Glutamatergic neuron (in vitro differentiated cells): ENCODE results near the gene C2orf92. TPM values are rescaled to one million over a fixed set of nuclear protein-coding genes. Genes with fewer than 3 reads are reported as not detected.
"Not testable (repeated sequence)": the region's sequence is repeated elsewhere in the genome, so short reads cannot be mapped to it uniquely, and the experiment has no call there.

Source experiments
- DNase-seq: peaks from one replicate; pipeline ENCODE4 v3.0.0; 2022
- H3K27ac Mint-ChIP-seq: one replicate; pipeline ENCODE4 v1.8.0; 2020; ENCODE audit warnings: mild to moderate bottlenecking, mixed read lengths, inconsistent platforms; ENCODE audit not compliant: unreplicated experiment
- H3K27me3 Mint-ChIP-seq: one replicate; pipeline ENCODE4 v1.8.0; 2020; ENCODE audit warnings: mild to moderate bottlenecking, moderate library complexity, mixed read lengths, inconsistent platforms; ENCODE audit not compliant: unreplicated experiment
- H3K36me3 Mint-ChIP-seq: one replicate; pipeline ENCODE4 v1.8.0; 2020; ENCODE audit warnings: mild to moderate bottlenecking, mixed read lengths, inconsistent platforms; ENCODE audit not compliant: unreplicated experiment
- H3K4me1 Mint-ChIP-seq: one replicate; pipeline ENCODE4 v1.8.0; 2020; ENCODE audit warnings: mild to moderate bottlenecking, low read depth, mixed read lengths, inconsistent platforms; ENCODE audit not compliant: unreplicated experiment
- H3K4me3 Mint-ChIP-seq: one replicate; pipeline ENCODE4 v1.8.0; 2020; ENCODE audit warnings: mild to moderate bottlenecking, mixed read lengths, inconsistent platforms; ENCODE audit not compliant: unreplicated experiment
- H3K9me3 Mint-ChIP-seq: one replicate; pipeline ENCODE4 v1.8.0; 2020; ENCODE audit warnings: mild to moderate bottlenecking, moderate library complexity, mixed read lengths, inconsistent platforms; ENCODE audit not compliant: unreplicated experiment
- long read RNA-seq: library from polyadenylated mRNA; unstranded; transcript quantifications from one replicate; pipeline ENCODE4 v2.0.0, GENCODE V29; 2020; ENCODE audit not compliant: unreplicated experiment
- total RNA-seq: library from RNA; stranded (reverse); fragmentation: NEBNext Ultra II Directional; extraction: Animal tissue kit (Norgen Biotek cat#: 25700); gene quantifications from one replicate; pipeline ENCODE4 v1.2.1, GENCODE V29; 2021; ENCODE audit not compliant: unreplicated experiment
- TF ChIP-seq, protein P1 (sequence below): fragments of 200-600 bp; sonication (generic); IDR thresholded peaks from one replicate; pipeline ENCODE4 v1.5.0; 2021; ENCODE audit not compliant: partially characterized antibody, unreplicated experiment

Gene C2orf92
- total RNA-seq: 19.6 TPM
- long read RNA-seq: 0 reads

DNA sequence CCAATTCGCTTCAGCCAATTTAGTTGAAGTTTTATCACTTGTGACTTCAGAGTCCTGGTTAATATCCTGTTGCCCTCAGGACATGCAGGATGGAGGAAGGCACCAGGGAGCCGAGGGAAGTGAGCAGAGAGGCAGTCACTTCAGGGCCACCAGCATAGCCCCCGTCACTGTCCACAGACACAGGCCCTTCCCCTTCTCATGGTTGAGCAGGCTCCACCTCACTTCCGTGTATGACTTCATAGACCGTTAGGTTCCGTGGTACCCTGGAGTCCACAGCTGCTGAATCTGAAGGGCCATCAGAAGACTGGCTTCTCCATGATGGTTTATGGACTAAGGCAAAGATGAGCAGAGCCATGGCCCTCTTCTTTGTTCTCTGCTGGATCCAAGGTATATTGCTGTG, at the start of gene C2orf92:
Gene C2orf92, plus strand, starts transcription at position 266 of the 400 bp plus-strand sequence. Its CDS starts 76 bp downstream, at position 342.
- Mint-ChIP-seq H3K4me3 (no peak within 1 kb of the TSS), H3K36me3 (peaks cover 7% of the 10 kb centered on the region), H3K27me3 (peaks cover 2% of the 10 kb centered on the region), H3K27ac (no peak within 1 kb of the TSS), H3K9me3 (peaks cover 2% of the 10 kb centered on the region), H3K4me1 (peaks cover 6% of the 10 kb centered on the region)
- no peak for DNase-seq
- TF ChIP-seq, protein P1, sequence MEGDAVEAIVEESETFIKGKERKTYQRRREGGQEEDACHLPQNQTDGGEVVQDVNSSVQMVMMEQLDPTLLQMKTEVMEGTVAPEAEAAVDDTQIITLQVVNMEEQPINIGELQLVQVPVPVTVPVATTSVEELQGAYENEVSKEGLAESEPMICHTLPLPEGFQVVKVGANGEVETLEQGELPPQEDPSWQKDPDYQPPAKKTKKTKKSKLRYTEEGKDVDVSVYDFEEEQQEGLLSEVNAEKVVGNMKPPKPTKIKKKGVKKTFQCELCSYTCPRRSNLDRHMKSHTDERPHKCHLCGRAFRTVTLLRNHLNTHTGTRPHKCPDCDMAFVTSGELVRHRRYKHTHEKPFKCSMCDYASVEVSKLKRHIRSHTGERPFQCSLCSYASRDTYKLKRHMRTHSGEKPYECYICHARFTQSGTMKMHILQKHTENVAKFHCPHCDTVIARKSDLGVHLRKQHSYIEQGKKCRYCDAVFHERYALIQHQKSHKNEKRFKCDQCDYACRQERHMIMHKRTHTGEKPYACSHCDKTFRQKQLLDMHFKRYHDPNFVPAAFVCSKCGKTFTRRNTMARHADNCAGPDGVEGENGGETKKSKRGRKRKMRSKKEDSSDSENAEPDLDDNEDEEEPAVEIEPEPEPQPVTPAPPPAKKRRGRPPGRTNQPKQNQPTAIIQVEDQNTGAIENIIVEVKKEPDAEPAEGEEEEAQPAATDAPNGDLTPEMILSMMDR: no peak

DNA sequence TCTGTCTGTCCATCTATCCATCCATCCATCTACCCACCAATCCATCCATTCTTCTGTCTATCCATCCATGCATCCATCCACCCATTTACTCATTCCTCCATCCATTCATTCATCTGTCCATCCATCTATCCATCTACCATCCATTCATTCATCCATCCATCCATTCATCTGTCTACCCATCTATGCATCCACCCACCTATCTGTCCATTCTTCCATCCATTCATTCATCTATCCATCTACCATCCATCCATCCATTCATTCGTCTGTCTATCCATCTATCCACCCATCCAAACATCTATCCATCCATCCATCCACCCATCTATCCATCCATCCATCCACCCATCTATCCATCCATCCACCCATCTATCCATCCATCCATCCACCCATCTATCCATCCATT, 49.0 kb upstream of the C2orf92 start:
- not testable (repeated sequence) for H3K9me3 Mint-ChIP-seq, H3K27me3 Mint-ChIP-seq, H3K36me3 Mint-ChIP-seq, DNase-seq, H3K4me1 Mint-ChIP-seq
- Mint-ChIP-seq H3K27ac (peak overlapping the region; percentile 3), H3K4me3 (peak overlapping the region; percentile 20)

DNA sequence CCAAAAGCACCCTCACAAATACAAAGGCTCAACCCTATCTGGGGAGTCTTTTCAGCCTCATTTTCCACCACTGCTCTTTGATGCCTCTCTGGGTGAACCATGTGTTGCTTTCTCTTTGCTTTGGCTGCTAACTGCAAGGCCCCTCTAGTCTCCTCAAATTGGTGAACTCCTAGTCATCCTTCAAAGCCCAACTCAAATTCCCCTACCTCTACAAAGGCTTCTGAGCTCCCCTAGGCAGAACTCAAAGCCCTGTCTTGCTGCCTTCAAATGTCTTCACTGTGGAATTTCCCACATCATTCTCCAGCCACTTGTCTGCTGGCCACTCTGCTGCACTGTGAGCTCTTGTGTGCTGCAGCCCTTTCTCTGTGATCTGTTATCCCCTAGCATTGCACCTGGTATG, 46.5 kb upstream of the C2orf92 start:
- not testable (repeated sequence) for H3K27me3 Mint-ChIP-seq, DNase-seq, H3K9me3 Mint-ChIP-seq, H3K36me3 Mint-ChIP-seq
- peak overlapping the region; percentile 55 for H3K4me3 Mint-ChIP-seq
- peak overlapping the region; percentile 41 for H3K27ac Mint-ChIP-seq
- H3K4me1 Mint-ChIP-seq: peaks cover 14% of the 10 kb centered on the region

DNA sequence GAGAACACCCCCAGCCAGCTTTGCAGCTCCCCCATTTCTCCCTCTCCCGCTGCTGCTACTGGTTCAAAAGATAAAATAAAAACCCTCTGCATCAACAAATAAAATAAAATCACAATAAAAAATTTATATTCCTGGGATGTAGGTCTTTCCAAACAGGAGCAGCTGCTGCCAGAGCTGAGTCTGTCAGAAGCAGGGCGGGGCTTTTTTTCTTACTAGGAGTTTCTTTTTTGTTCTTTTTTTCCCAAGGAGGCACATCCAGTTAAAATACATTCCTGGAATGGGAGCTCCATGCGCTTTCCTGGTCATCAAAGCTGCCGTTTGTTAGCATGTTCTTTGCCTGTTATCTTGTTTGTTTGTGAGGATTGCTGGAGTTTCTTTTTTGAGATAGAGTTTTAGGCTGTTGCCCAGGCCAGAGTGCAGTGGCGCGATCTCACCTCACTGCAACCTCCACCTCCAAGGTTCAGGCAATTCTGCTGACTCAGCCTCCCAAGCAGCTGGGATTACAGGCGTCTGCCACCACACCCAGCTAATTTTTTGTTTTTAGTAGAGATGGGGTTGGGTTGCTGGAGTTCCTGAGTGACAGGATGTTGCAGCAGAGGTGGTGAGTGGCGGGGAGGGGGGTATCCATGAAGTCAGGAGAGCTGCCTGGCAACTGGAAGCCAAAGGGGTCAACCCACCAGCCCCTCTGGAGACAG, 44.0 kb upstream of the C2orf92 start:
- DNase-seq, H3K36me3 Mint-ChIP-seq, H3K27me3 Mint-ChIP-seq, H3K9me3 Mint-ChIP-seq, H3K27ac Mint-ChIP-seq, H3K4me3 Mint-ChIP-seq: not testable (repeated sequence)
- peaks cover 14% of the 10 kb centered on the region for H3K4me1 Mint-ChIP-seq

DNA sequence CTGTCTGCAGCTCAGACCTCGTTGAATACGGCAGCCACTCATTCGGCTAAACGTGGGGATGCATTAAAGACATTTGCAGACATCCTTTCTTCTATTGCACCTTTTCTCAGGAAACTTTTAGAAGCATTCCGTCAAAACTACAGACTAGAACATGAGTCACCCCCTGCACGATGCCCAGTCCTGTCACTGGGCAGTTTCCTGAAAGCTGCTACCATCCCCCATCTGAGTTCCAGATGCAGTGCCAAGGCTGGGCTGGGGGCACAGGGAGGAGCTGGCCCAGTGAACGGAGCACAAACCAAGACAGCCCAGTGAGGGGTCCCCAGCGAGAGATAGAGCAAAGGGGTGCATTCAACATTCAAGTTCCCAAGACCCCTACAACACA, 43.5 kb upstream of the C2orf92 start:
- not testable (repeated sequence) for H3K27ac Mint-ChIP-seq, H3K36me3 Mint-ChIP-seq, H3K4me3 Mint-ChIP-seq, H3K27me3 Mint-ChIP-seq, DNase-seq, H3K9me3 Mint-ChIP-seq
- peaks cover 14% of the 10 kb centered on the region for H3K4me1 Mint-ChIP-seq

DNA sequence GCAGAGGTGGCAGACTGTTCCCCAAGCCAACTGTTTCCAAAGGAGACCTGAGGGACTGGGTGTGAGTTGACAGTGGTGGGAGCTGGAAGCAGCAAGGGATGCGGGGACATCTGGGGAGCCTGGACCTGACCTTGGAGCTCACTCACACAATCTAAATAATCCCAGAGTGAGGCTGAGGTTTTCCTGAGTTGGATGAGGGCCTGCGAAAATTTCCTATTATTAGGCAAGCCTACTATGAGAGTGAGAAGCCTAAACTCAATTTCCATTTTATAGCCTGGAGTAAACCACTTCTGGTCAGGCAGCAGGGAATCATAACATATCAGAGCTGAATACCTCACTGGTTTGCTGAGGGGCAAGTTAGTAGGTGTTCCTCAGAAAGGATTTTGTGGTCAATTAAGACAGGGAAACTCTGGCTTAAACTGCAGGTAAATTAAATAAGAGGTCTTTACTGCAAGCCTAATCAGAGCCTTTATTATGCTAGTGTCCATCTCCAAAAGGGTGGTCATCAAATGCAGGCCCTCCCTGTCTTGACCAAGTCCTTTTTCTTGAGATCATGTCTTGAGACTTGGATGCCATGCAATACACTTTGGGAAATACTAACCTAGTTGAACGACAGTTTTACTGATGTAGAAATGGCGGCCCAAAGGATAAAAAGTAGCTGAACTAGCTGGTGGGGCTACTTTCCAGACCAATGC, 25.3 kb upstream of the C2orf92 start:
- H3K27ac Mint-ChIP-seq: no peak overlapping the region
- no peak for DNase-seq
- no peak overlapping the region for H3K4me3 Mint-ChIP-seq
- TF ChIP-seq, protein P1: no peak
- H3K9me3 Mint-ChIP-seq: peaks cover 8% of the 10 kb centered on the region
- H3K36me3 Mint-ChIP-seq: no peaks in the 10 kb centered on the region
- H3K27me3 Mint-ChIP-seq: peaks cover 2% of the 10 kb centered on the region
- H3K4me1 Mint-ChIP-seq: peaks cover 10% of the 10 kb centered on the region

DNA sequence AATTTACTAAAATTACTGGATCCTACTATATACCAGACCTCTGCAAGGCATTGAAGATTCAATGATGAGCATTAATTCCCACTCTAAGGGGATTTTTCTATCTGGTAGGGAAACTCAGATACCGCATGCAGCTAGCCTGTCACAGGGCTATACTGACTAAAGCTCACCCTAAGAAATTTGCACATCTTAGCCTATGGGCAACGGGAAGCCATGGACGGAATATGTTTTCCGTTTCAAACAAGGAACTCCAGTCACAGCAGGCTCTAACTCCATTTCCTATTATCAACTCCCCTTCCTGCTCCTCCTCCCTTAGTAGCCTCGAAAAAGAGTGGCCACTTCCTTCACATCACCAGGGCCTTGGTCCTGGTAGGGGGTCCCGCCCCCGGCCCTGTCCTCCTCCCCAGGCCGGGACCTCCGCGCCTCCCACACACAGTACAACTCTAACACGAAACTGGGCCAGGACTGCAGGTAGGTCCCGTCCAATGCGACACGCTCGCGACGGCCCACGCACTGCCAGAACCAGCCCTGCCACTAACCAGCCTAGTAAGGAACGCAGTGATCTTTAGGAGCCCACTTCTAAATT, 24.3 kb upstream of the C2orf92 start:
- Mint-ChIP-seq H3K9me3 (peaks cover 8% of the 10 kb centered on the region), H3K4me1 (peaks cover 8% of the 10 kb centered on the region), H3K27me3 (peaks cover 5% of the 10 kb centered on the region), H3K27ac (peak overlapping the region; percentile 94), H3K4me3 (peak overlapping the region; percentile 96), H3K36me3 (peaks cover 3% of the 10 kb centered on the region)
- TF ChIP-seq, protein P1: no peak
- no peak for DNase-seq
